Measurements from ENCODE around the gene RAP2A.

RAP2A gene

DNA sequence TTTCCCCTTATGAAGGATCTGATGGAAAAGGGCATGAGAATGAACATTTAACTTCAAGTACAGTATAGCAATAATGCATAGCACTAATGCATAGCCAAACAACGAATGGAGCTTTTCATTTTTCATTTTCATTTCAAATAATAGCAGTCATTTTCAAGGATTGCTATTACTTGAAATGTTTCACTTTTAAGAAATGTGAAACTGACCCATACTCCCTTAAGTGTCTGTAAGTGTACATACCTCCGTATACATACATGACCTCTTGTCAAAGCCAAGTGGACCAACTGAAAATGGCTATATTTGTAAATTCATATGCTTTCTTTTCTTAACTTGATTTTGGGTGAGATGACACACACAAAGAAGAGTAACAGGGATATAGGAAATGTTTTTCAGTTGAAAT is 3.8 kb downstream of the RAP2A start:
- DNase-seq = no peak
- H3K27ac Mint-ChIP-seq = no peak overlapping the region
- H3K4me1 Mint-ChIP-seq = peaks cover 21% of the 10 kb centered on the region
- TF ChIP-seq, protein P1, sequence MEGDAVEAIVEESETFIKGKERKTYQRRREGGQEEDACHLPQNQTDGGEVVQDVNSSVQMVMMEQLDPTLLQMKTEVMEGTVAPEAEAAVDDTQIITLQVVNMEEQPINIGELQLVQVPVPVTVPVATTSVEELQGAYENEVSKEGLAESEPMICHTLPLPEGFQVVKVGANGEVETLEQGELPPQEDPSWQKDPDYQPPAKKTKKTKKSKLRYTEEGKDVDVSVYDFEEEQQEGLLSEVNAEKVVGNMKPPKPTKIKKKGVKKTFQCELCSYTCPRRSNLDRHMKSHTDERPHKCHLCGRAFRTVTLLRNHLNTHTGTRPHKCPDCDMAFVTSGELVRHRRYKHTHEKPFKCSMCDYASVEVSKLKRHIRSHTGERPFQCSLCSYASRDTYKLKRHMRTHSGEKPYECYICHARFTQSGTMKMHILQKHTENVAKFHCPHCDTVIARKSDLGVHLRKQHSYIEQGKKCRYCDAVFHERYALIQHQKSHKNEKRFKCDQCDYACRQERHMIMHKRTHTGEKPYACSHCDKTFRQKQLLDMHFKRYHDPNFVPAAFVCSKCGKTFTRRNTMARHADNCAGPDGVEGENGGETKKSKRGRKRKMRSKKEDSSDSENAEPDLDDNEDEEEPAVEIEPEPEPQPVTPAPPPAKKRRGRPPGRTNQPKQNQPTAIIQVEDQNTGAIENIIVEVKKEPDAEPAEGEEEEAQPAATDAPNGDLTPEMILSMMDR (IDR thresholded peaks at IDR 0.05) = no peak
- H3K9me3 Mint-ChIP-seq = peaks cover 2% of the 10 kb centered on the region
- no peak overlapping the region for H3K4me3 Mint-ChIP-seq
- H3K36me3 Mint-ChIP-seq (ENCODE audit: low read depth) = peaks cover 5% of the 10 kb centered on the region
- H3K27me3 Mint-ChIP-seq (ENCODE audit: low read depth, poor library complexity) = no peaks in the 10 kb centered on the region

DNA sequence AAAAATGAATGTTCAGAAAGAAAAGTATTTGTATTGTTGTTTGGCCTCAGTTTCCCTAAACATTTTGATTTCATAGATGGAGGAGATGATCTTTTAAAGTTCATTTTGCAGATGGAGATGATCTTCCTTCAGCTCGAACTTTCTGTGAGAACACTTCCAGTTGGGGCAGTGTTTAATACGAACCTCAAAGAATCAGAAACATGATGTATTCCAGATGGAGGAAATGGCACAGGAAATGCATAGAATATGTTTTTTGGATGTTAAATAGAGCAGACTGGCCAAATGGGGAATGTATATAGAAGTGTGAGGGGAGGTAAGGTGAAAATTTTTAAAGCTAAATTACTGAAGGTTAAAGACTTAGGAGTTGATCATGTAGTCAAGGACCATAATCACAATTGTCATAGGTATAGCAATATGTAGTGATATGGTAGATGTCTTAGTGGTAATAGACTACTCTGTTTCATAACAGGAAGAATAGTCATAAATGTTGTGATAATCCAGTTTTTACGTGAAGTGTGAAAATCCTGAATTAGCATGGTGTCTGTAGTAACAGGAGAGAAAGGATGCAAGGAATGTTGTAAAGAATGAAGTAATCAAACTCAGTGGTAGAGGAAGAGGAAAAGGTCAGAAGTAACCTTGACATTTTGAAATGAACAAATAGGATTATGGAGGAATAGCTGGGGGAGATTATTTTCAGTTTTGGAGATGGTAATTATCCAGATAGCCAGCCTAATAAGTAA is 5.1 kb downstream of the RAP2A start:
- DNase-seq = no peak
- Mint-ChIP-seq H3K9me3 (no peaks in the 10 kb centered on the region), H3K27ac (no peak overlapping the region), H3K4me3 (no peak overlapping the region), H3K4me1 (peaks cover 20% of the 10 kb centered on the region), H3K27me3 (ENCODE audit: low read depth, poor library complexity) (no peaks in the 10 kb centered on the region), H3K36me3 (ENCODE audit: low read depth) (peaks cover 14% of the 10 kb centered on the region)
- TF ChIP-seq, protein P1 (IDR thresholded peaks at IDR 0.05) = no peak

DNA sequence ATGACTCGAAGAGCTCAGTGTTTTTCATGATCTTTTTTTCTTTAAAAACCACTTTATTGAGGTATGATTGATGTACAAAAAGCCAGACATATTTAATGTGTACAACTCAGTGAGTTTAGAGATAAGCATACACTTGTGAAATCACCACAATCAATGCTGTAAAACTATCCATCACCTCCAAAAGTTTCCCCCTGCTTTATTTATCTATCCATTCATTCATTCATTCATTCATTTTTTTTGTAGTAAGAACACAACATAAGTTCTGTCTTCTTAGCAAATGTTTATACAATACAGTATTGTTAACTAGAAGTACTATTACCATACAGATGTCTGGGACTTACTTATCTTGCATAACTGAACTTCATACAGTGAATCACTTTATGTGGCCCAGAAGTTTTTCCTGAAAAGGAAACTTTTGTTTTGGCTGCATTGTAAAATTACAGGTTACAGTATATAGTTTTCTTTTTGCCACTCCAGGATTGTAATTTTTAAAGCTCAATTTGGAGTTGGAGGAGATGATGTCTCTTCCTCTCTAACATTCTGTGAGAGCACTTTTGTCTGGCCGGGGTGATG is 6.7 kb downstream of the RAP2A start:
- Mint-ChIP-seq H3K27me3 (ENCODE audit: low read depth, poor library complexity) (no peaks in the 10 kb centered on the region), H3K4me3 (no peak overlapping the region), H3K4me1 (peaks cover 13% of the 10 kb centered on the region), H3K27ac (no peak overlapping the region), H3K36me3 (ENCODE audit: low read depth) (peaks cover 26% of the 10 kb centered on the region), H3K9me3 (no peaks in the 10 kb centered on the region)
- DNase-seq = no peak
- TF ChIP-seq, protein P1 (IDR thresholded peaks at IDR 0.05) = no peak

DNA sequence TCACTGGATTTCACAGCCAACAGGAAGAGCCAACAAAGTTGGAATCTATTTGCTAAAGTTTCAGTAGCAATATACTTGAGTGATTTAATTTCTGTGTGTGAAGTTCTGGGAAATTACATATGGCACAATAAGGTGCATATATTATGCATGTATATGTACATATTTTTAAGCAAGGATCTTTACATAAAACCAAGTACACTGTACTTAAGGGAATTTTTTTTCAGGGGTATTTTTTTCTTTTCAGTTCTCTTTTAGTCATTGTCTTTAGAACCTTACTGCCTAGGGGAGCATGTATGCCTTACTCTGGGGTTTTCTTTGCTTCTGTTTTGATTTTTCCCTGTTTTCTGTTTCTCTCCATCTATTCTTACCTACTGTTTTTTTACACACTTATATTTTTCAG is 7.4 kb downstream of the RAP2A start:
- H3K36me3 Mint-ChIP-seq (ENCODE audit: low read depth) = peaks cover 31% of the 10 kb centered on the region
- H3K27ac Mint-ChIP-seq = no peak overlapping the region
- H3K27me3 Mint-ChIP-seq (ENCODE audit: low read depth, poor library complexity) = no peaks in the 10 kb centered on the region
- peaks cover 6% of the 10 kb centered on the region for H3K4me1 Mint-ChIP-seq
- TF ChIP-seq, protein P1 (IDR thresholded peaks at IDR 0.05) = no peak
- DNase-seq = no peak
- no peak overlapping the region for H3K4me3 Mint-ChIP-seq
- H3K9me3 Mint-ChIP-seq = no peaks in the 10 kb centered on the region

DNA sequence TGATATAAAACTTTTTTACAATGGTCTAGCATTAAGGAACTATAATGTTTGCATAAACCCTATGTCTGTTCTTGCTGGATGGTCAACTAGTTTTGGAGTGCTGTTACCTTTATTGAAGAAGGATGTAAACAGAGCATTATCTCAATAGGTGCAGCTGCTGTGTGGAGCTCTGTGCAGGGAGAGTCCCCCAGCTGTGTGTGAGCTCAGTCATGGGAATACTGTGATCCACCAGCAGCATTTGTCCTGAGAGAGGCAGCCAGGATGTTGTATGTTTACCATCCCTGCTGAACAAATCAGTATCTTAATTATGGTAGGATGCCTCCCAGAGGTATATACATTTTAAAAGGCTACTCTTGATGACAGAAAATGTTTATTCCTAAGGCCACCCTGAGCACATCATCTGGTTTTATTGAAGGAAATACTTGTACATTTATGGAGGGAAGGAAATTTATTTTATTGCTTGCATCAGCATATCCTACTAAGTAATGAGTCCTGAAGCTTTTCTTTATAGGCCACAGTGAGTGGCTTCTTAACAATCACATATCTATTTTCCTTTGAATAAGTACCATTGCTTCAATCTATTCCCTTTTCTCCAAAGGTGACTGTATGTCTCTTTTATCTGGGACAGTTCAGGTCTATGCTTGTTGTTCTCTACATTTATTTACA is 11.7 kb downstream of the RAP2A start:
- Mint-ChIP-seq H3K27me3 (ENCODE audit: low read depth, poor library complexity) (no peaks in the 10 kb centered on the region), H3K4me3 (no peak overlapping the region), H3K36me3 (ENCODE audit: low read depth) (peaks cover 66% of the 10 kb centered on the region), H3K4me1 (peaks cover 21% of the 10 kb centered on the region), H3K27ac (no peak overlapping the region), H3K9me3 (no peaks in the 10 kb centered on the region)
- TF ChIP-seq, protein P1 (IDR thresholded peaks at IDR 0.05) = no peak
- DNase-seq = no peak
